Transverse colon (tissue), 3 donors: Measurements from ENCODE around the gene L3MBTL4.

Experiments used
- CTCF ChIP-seq, 5 experiments: fragments of 200-600 bp in 3 of 5; fragments of 450-650 bp in 2 of 5; sonication (generic) in 3 of 5; IDR thresholded peaks; 1 replicate in 2 of 5; 2 replicates in 3 of 5; pipeline ENCODE4 v1.5.1; 2016 to 2017; ENCODE audit warnings: antibody characterized with exemption in 5 of 5, inconsistent platforms in 3 of 5, mild to moderate bottlenecking in 2 of 5, moderate library complexity in 1 of 5
- EP300 ChIP-seq: sonication (generic); formaldehyde crosslinking; IDR thresholded peaks from one replicate; pipeline ENCODE4 v1.6.1; 2017; ENCODE audit warnings: antibody characterized with exemption, low read depth
- POLR2A ChIP-seq: fragments of 450-650 bp; IDR thresholded peaks from one replicate; pipeline ENCODE4 v1.6.1; 2016; ENCODE audit warnings: antibody characterized with exemption, mild to moderate bottlenecking, moderate library complexity

GRCh38 chr18:6256521-6256920, 158.2 kb downstream of the L3MBTL4 start:
- TF ChIP-seq CTCF (IDR thresholded peaks at IDR 0.05) (no peak), POLR2A (no peak), EP300 (no peak)
